ENCODE results near the gene HLA-DOA. TPM values are rescaled to one million over a fixed set of nuclear protein-coding genes. Genes with fewer than 3 reads are reported as not detected.

Gene HLA-DOA
- total and polyA plus RNA-seq, 2 donors (not counting 1 experiment from before 2014, with no cell fraction given) = 209 to 338 TPM

DNA sequence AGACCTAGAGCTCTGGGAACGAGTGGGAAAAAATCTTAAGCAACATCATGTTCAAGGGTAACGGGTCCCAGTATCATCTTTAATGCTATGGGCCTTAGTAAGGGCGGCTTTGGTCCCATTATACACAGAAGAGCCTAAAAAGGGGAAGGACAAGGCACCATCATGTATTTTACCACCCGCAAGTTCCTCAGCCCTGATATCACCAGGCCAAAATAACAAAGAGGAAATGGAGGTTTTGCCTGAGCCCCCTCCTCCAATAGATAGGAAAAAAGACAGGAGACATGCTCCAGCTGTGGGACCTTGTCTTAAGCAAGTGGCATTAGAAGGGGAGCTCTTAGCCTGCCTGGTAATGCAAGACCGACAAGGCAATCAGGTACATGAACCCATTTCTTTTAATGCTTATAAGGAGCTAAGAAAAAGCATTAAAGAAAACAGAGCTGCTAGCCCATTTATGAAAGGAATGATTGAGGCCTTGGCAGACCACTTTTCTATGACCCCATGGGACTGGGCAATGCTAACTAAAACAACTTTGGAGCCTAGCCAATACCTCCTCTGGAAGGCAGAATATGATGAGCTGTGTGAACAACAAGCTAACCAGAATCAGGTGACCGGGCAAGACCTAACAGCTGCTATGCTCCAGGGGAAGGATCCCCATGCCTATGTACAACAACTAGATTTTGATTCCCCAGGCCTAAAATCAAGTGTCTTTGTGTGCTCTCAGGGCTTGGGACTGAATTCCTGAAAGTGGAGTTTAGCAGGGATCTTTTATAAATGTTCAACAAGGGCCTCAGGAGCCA lies 40.8 kb upstream of the HLA-DOA start:
- intact Hi-C loops (cut with micrococcal nuclease) = no loop called here
- no peak overlapping the region for H3K4me3 Mint-ChIP-seq
- no peaks in the 10 kb centered on the region for H4K20me1 ChIP-seq (ENCODE audit: control insufficient read depth, insufficient read depth, low read length, poor library complexity, severe bottlenecking)

More for the DNA sequence above, 40.8 kb upstream of the HLA-DOA start:
- Histone ChIP-seq H3K4me2 (replicated peaks; ENCODE audit: low read depth, low read length, poor library complexity, severe bottlenecking) (no peak overlapping the region), H3K9ac (ENCODE audit: low read length) (no peak overlapping the region), H3K4me1 (ENCODE audit: control insufficient read depth in 2 of 2, insufficient read depth in 2 of 2, low read length in 2 of 2) (peaks cover 13 to 14% of the 10 kb centered on the region in 2 donors), H3K27me3 (replicated peaks in 1 of 4; ENCODE audit: control extremely low read depth in 1 of 4, control insufficient read depth in 3 of 4, insufficient read depth in 4 of 4, low read length in 3 of 4) (no peaks in the 10 kb centered on the region), H2AFZ (ENCODE audit: insufficient read depth, low read depth, low read length, poor library complexity, severe bottlenecking) (no peak overlapping the region), H3K27ac (ENCODE audit: low read length in 2 of 2) (no peak overlapping the region), H3K9me3 (ENCODE audit: control extremely low read depth in 1 of 3, control insufficient read depth in 2 of 3, insufficient read depth in 1 of 3, low read length in 2 of 3) (no peaks in the 10 kb centered on the region), H3K36me3 (replicated peaks in 1 of 2; ENCODE audit: control extremely low read depth in 1 of 2, control insufficient read depth in 1 of 2, extremely low read depth in 1 of 2, insufficient read depth in 2 of 2, low read length in 1 of 2) (no peaks in the 10 kb centered on the region), H3K79me2 (ENCODE audit: control insufficient read depth, insufficient read depth, low read length) (no peaks in the 10 kb centered on the region), H3K4me3 (ENCODE audit: control extremely low read depth in 1 of 5, extremely low read depth in 1 of 5, insufficient read depth in 1 of 5, low read depth in 2 of 5, low read length in 4 of 5) (no peak overlapping the region)
- H3K9me3 Mint-ChIP-seq (ENCODE audit: insufficient read depth) = peaks cover 3% of the 10 kb centered on the region
- peak overlapping the region; percentile 15 for H3K27ac Mint-ChIP-seq
- CTCF ChIA-PET = interaction anchor here (0.7 to 4.2 kb wide), 14 partner anchors 7 to 98 kb away, joined by 3 to 44 read pairs (median 4); partner anchors contain the start of gene HLA-DPA1
- TF ChIP-seq, protein P1, sequence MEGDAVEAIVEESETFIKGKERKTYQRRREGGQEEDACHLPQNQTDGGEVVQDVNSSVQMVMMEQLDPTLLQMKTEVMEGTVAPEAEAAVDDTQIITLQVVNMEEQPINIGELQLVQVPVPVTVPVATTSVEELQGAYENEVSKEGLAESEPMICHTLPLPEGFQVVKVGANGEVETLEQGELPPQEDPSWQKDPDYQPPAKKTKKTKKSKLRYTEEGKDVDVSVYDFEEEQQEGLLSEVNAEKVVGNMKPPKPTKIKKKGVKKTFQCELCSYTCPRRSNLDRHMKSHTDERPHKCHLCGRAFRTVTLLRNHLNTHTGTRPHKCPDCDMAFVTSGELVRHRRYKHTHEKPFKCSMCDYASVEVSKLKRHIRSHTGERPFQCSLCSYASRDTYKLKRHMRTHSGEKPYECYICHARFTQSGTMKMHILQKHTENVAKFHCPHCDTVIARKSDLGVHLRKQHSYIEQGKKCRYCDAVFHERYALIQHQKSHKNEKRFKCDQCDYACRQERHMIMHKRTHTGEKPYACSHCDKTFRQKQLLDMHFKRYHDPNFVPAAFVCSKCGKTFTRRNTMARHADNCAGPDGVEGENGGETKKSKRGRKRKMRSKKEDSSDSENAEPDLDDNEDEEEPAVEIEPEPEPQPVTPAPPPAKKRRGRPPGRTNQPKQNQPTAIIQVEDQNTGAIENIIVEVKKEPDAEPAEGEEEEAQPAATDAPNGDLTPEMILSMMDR (IDR thresholded peaks at IDR 0.05) = no peak
- TF ChIP-seq EZH2 (IDR thresholded peaks at IDR 0.05; ENCODE audit: borderline replicate concordance, insufficient read depth, low read depth, low read length, poor library complexity, severe bottlenecking) = no peak
- POLR2A ChIA-PET = interaction anchor here (1.0 to 2.2 kb wide), 4 partner anchors 21 to 204 kb away, joined by 3 to 9 read pairs (median 5); partner anchors contain the start of gene HLA-DPA1
- DNase-seq (peak; percentile 18), ATAC-seq (ENCODE audit: low read depth) (no peak)
- WGBS (ENCODE audit: insufficient coverage) = 91% methylated on average over 4 of the region's 6 CpGs
- no peaks in the 10 kb centered on the region for H3K27me3 Mint-ChIP-seq
- H3K4me1 Mint-ChIP-seq = peaks cover 21% of the 10 kb centered on the region

All from B cell (primary cell).